OCI-LY7 (cell line): Measurements from ENCODE around the gene NDN.

ENCODE experiments used
- EZH2phosphoT487 ChIP-seq: fragments of 200-600 bp; sonication (generic); IDR thresholded peaks from 2 replicates; pipeline ENCODE4 v1.6.1; 2018; ENCODE audit warnings: low read depth, borderline replicate concordance, mild to moderate bottlenecking, mixed run types, antibody characterized with exemption, low read length, moderate library complexity, mixed read lengths
- TF ChIP-seq, protein P1 (sequence below): fragments of 200-600 bp; sonication (generic); conservative IDR thresholded peaks from 2 replicates; pipeline ENCODE4 v1.5.1; 2014; ENCODE audit warnings: mild to moderate bottlenecking, antibody characterized with exemption, low read length, moderate library complexity, mixed read lengths

DNA sequence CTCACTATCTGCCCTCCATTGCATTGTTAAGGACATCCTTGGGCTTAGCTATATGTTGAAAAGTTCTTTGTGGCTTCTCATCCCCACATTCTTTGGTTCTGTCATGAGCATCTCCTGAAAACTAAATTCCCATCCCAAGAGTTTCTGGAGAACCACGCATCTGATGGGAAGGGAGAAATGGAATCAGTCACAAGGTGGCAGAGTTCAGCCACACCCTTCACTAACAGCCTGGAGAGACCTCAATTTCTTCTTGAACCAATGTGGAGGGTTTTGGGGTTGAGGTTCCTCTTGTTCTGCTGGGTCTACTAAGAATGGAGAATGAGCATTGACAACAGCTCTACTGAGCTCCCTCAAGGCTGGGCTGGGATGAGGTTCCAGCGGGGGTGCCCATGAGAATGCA, 23.9 kb downstream of the NDN start:
- TF ChIP-seq, protein P1, sequence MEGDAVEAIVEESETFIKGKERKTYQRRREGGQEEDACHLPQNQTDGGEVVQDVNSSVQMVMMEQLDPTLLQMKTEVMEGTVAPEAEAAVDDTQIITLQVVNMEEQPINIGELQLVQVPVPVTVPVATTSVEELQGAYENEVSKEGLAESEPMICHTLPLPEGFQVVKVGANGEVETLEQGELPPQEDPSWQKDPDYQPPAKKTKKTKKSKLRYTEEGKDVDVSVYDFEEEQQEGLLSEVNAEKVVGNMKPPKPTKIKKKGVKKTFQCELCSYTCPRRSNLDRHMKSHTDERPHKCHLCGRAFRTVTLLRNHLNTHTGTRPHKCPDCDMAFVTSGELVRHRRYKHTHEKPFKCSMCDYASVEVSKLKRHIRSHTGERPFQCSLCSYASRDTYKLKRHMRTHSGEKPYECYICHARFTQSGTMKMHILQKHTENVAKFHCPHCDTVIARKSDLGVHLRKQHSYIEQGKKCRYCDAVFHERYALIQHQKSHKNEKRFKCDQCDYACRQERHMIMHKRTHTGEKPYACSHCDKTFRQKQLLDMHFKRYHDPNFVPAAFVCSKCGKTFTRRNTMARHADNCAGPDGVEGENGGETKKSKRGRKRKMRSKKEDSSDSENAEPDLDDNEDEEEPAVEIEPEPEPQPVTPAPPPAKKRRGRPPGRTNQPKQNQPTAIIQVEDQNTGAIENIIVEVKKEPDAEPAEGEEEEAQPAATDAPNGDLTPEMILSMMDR, result no peak
- no peak for TF ChIP-seq EZH2phosphoT487
